HG02571 (cell line): ENCODE results near the gene PRDM16.

ENCODE experiments used
- ATAC-seq: cut with Tn5 transposase; IDR thresholded peaks from one replicate; pipeline ENCODE4 v1.9.1; 2021; ENCODE audit warnings: mild to moderate bottlenecking, moderate library complexity; ENCODE audit not compliant: unreplicated experiment

Gene PRDM16

DNA sequence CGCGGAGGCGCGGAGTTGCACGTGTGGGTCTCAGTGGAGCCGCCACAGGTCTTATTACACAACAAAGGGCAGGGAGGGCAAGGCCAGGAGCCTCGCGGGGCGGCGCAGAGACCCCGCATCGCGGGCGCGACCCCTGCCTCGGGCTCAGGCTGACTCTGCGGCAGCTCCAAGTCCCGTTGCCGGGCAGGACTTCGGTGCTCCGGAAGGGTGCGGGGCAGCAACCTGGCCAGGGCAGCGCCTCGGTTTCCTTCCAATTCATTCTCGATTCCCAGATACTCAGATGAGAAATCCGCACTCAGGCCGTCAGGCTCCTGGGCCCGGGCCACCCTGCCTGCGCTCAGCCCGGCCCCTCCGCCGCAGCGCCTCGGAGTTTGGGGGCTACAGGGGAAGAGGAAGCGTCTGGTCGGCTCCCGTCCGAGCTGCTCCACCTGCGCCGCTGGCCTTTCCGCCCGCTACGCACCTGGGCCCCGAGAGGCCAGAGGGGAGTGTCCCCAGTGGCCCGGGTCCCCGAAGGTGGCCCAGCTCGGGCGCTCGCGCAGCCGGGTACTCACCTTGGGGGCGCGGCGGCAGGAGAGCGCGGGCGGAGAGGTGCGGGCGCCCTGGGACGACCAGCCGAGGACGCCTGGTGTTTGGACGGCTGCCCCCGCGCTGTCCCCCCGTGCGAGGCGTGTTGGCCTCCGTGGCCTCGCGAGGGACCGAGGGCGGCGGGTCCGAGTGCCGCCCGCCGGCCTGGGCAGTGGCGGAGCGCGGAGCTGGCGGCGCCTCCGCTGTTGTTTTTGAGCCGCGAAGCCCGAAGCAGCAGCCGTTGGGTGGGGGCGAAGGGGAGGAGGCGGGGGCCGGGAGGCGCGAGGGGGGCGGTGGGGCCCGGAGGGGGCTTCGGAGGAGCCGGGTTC, 1.1 kb upstream of the PRDM16 start:
- ATAC-seq = no peak

DNA sequence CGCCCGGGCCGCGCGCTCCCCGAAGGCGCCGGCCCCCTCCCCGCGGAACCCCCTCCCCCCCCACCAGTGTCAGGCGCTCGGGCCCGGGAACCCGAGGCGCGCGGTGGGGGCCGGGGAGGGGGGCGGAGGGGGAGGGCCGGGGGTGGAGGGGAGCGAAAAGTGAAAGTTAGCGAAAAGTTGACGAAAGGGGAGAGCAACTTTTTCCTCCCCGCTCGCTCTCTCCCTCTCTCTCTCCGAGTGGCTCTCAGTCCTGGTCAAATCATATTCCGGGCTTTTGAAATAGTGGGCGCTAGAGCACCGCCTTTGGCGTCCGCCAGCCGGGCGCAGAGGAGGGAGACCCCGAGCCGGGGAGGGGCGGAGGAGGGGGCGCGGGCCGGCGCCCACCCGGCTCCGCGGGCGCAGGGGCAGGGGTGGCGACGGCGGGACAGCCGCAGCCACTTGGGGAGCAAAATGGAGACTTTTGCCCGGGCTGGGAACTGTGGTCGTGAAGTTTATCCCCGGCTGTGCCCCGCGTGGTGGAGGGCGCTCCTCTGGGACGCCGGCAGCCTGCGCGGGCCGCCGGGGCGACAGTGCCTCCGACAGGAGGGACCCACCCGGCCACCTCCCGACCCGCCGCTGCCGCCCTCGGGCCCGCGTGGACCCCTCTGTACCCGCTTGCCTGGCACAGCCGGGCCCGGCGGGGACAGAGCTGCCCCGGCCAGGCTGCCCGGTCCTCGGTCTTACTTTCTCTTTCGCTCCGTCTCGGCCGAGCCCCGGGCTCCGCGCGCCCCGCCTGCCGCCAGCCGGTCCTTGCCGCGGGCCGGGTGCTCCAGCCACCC, 697 bp downstream of the PRDM16 start:
- ATAC-seq = no peak

DNA sequence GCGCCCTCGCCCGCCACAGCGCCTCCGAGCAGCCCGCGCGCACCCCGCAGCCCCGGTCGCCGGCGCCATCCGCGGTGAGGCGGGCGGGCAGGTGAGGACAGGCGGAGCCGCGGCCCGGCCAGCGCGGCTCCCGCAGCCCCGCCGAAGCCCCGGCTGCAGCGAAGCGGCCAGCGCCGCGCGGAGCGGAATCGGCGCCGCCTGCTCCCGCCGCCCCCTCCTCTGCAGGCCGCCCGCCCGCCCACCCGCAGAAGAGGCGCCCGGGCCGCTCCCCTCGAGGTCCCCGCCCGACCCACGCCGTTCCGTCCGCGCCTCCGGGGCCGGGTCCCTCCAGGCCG, 1.3 kb downstream of the PRDM16 start:
- ATAC-seq = no peak

DNA sequence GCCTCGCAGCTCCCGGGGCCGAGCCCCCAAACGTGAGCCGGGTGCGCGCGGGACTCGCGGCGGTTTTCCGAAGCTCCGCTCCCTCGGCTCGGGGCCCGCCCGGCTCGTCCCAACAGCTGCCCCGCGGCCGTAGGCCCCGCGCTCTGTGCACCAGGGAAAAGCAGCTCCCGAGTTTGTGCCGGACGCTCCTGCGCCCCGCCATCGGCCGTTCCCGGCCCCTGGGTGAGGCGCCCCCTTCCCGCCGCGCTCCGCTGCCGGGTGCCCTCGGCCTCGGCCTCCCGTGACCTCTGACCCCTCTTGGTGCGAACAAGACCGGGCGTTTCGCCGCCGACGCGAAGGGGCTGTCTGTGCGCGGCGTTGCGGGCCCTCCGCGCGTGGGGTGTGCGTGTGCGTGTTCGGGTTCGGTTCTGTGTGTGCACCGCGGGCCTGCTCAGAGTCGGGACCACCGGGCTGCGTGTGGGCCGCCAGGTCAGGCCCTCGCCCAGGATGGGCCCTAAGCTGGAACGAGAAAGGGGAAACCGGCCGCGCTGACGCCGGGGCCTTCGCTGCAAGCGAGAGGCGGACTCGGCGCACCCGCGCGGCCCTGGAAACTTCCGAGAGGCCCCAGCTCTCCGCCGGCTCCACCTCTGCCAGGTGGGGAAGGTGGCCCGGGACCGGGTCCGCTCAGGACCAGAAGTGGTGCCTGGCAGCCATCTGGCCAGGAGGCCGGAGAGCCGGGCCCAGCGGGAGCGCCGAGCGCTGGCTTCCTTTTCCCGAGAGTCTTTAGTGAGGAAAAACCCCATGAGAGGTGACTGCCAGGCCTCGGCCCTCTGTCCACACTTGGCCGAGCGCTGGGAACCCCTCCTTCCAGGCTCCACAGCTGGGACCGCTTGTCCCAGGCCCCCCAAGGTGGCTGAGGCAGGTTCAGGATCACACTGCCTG, 1.9 kb downstream of the PRDM16 start:
- ATAC-seq = no peak

DNA sequence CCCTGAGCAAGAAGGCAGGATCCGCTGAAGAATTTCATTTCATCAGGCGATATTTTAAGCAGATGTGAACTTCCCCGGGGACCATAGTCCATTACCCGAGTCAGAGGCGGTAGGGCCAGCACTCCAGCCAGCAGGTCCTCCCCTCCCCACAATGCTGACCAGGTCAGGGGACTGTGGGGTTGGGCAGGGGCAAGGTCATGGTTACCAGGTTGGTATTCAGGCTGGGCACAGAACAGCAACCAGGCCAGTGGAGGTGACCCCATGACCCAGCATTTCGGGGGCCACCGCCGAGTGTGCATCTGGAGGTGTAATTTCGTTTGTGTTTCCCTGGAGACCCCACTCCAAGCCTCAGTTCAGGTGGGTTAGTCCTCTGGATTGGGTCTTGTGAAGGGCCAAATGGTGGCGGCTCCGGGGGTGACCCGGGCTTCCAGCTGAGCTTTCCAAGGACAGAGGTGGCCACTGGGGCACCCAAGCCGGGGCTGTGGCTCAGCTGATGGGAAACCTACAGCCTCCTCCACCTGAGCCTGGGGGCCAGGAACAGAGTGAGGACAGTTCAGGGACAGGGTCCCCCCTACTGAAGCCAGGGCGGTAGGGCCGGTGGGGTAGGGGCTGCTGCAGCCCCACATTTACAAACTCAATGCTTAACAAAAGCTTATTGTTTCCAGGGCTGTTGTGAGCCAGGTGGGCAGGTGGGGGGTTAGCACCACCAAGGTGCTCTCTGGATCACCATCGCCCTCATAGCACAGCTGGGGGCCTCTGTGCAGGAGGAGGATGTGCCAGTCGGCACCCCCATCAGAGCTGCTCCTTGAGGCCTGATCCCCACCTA, 2.8 kb downstream of the PRDM16 start:
- ATAC-seq = no peak

DNA sequence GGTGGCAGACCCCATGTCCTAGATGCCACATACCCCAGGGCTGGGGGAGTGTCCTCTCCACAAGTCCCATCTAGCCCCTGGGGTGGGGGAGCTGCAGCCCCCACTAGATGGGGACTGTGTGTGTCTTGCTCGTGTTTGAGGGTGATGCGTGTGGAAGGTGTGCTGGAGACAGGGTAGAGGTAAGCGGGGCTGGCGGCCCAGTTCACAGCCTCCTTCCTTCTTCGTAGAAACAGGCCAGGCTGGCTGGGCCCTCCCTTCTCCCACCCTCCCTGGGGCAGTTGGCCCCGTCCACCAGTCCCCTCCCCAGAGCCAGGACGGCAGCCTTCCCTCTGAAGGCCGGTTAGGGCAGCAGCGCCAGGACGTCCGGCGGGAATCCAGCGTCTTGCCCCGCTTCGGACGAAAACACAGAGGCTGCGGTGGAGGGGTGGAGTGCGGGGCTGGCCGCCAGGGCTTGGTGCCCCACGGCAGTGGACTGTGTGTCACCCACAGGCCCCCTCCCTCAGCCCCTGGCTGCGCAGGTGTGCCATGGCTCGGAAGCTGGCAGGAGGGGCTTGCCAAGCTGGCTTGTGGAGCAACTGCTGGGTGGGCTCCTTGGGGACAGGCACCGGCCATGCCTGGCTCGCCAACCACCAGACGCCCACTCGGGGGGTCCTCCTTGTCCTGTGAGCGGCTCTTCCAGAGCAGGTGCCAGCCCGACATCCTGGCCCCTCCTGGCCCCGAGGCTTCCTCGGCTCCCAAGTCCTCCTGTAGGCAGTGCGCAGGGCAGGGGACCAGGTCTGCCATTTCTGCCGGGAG, 3.6 kb downstream of the PRDM16 start:
- no peak for ATAC-seq

DNA sequence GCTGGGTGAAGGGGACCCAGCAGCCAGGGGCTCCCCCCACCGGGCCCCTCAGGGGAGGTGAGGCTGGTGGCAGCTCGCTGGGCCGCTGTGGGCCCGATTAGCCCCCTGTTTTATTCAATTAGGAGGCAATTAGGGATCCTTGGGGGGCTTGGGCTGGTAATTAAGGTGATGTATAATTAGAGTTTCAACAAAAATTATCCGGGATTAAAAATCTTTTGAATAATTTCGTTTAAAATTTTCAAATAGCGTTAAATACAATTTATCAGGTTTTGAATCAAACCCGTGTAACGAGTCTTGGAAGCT, 4.1 kb downstream of the PRDM16 start:
- no peak for ATAC-seq

DNA sequence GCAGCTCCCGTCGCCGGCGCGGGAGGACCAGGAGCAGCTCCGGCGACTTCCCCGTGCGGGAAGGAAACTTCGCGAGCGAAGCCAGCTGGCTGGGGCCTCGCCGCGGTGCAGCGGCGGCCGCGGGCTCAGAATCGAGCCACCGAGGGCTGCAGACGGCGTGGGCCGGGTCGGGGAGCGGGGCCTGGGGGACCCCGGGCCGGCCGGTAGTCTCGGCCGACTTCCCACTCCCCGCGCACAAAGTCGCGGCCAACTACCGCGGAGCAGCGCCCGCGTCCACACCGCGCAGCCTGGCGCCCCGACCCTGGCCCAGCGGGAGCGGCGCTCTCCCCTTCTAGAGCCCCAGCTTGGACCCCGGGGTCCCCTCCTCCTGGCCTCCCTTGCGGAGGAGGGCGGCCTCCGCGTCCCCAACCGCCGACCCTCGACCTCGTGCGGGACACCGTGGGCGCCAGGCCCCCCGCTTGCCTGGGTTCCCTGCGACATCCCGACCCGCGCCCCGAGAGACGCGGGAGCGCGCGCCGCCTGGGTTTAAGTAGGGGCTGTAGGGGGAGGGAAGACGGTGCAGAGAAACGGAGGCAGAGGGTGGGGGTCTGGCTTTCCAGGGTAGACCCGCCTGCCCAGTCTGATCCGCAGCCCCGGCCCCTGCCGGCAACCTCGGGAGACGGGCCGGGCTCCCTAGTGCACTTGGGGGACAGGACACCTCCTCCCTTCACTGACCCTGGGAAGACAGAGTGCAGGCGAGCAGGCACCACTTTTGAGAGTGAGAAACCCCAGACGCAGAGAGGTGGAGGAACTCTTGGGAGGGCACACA, 4.7 kb downstream of the PRDM16 start:
- no peak for ATAC-seq

DNA sequence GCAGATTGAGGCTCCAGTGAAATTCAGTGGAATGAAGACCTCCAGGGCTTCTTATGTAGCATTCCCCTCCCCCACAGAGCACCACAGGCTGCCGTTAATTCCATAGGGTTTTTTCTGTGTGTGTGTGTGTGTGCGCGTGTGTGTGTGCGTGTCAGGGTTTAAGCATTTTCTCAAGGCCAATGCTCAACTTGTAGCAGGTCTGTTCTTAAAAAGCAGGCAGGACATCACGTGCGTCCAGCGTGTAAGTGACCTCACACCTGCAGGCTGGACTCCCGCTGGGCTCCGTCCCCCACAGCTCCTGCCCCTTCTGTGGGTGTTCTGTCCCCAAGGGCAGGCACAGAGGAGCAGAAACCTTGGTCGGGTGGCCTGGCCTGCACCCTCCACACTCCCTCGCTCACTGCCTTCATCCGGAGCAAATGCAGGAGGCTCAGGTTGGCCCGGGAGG, 5.3 kb downstream of the PRDM16 start:
- no peak for ATAC-seq

DNA sequence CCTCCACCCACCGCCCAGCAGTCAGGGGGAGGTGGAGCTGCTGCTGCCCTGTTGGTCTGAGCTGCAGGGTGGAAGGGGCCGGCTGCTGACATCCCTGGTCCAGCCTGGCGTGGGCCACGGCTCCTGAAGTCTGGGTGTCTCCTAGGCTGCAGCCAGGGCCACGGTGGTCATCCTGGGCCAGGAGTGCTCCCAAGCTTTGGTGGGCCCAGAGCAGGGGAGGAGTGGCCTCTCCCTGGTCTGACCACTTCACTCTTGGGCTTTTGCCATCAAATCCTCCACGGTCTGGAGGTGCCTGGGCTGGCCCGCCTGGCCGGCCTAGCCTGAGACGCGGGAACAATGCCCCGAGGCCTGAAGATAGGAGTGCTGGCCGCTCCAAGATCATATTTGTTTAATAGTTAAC, 5.8 kb downstream of the PRDM16 start:
- ATAC-seq = no peak

DNA sequence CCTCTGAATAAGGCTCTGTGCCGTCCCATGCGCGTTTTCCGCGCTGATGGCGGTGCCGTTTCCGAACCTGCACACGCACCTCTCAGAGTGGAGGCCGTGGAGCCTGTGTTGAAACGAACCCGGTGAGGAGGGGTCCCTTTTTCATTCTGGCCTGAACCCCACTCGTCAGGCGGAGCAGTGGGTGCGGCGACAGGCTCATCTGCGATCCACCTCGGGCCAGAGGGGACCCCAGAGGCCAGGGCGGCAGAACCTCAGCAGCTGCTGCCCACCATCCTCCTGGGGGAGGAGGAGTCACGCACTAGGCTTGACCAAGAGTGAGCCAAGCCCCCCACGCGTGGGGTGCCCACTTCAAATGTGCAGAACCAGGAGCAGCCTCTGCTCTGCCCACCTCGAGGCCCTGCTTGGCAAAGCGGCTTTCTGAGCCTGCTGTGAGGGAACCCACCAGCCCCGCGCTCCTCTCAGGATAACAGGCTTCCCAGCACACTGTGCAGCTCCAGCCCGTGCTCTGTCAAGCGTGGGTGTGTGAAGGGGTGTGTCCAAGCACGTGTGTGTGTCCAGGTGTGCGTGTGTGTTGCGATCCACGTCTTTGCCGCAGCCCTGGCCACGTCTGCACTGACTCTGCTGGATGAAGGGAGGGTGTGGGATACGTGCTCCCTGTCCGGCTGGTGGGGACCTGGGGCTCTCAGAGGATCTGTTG, 6.8 kb downstream of the PRDM16 start:
- no peak for ATAC-seq

DNA sequence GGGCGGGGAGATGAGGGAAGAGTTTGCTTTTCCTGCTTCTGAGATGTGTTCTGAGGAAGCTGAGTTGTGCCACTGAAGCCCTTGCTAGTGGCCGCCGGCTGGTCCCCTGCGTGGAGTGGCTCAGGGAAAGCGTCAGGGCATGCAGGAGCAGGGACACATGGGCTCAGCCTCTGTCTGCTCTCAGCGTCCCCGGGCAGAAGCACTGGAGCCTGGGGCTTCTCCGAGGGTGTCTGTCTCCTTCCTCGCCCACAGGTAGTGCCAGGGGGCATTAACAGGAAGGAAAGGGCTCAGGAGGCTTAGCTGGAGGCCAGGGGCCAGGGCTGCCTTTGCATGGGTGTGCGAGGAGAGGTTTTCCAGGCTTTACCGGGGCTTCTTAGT, 7.3 kb downstream of the PRDM16 start:
- no peak for ATAC-seq

DNA sequence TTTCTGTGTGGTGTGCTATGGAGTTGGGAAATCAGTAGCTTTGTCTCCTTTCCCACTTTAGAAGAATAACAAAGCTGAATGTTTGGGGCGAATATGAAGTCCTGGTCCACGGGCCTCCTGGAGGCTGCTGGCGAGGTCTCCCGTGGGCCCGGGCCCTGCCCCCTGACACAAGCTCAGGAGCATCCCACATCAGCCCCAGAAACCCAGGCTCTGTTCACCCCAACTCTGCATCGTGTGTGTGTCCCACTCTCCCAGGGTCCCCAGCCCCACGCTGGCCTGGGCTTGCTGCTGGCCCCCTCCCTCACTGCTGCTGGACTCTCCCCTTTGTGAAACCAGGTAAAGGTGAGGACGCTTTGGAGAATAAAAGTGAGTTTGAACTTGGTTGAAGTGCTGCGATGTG, 8.1 kb downstream of the PRDM16 start:
- ATAC-seq = no peak

DNA sequence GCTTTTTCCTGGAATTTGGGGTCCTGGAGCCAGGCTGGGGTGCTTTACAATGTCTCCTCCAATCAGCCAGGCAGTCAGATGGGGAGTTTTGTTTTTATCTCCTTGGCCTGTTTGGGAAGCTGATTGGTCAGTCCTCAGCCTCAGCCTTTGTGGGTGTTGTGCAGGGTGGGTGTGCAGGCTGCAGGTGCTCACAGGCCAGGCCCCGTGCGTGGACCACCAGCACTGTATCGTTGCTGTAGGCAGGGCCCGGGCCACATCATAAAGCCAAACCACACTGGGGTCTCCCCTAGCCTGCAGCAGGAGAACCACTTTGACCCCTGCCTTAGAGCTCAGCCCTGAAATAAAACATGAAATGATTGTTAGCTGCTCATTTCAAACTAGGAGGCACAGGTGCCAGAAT, 8.6 kb downstream of the PRDM16 start:
- no peak for ATAC-seq

DNA sequence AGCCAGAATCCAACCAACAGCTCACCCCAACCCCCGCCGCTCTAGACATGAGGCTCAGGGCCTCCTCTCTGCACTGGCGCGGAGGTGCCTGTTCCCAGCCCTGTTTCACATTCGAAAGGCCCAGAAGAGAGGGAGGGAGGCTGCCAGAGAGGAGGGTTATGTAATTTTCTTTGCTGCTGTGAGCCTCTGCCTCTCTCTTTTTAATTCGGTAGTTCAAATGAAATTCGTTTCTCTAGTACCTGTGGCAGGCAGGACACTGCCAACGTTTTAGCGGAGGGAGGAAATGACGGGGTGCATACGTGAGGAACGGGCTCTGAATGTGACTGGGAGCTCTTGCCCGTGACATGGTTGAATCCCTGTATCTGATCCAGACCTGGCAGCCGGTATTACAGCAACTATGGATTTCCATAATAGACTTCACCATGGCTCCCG, 9.4 kb downstream of the PRDM16 start:
- no peak for ATAC-seq

DNA sequence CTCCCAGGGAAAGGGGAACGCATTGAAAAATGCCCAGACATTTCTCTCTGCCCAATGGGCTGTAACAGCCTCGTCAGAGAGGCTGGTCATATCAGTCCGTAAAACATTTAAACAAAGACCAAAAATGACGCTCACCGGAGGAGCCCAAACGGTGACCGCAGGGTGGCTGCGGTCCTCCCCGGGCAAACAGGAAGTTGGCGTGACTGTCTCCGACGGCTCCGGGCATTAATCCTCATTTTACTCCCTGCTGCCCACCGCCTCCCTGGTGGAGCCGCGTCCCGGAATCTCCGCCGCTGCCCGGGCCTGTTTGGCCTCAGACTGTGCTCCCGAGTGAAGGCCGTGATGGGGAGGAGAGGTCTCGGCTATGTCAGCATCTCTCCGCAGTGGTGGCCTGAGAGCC, 9.9 kb downstream of the PRDM16 start:
- ATAC-seq = no peak

DNA sequence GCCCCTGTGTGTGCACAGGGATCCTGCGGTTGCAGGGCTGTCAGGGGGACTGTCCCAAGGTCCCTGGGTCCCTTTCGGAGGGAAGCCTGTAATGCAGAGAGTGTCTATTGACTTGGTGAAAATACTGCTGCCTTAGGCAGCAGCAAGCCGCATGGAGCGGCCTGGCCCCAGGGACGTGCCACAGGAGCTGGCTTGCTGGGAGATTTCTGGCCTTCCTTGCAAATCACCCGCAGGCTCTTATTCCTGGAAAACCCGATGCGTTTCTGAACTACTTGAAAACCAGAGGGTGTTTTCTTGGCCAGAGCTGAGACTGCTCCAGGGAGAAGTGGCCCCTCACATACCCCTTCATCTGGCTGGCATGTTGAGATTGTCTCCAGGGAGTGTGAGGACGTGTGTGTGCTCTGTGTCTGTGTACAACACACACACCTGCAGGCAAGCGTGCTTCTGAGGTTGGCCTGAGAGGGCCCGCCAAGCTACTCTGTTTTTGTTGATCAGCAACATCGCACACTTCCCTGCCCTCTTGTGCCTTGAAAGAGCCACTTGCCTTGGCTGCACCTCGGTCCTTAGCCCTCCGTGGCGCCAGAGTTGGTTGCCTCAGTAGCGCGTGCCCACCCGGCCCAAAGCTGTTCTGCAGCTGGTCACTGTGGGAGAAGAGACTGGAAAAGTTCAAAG, 10.5 kb downstream of the PRDM16 start:
- ATAC-seq = no peak
